Tibial artery (tissue), 4 donors: ENCODE results near the gene GRN.

Experiments
- DNase-seq, 2 donors: peaks; one replicate each; pipeline ENCODE4 v3.0.0-alpha.2; 2019
- H3K27ac ChIP-seq, 2 donors: fragments of 200-600 bp; sonication (generic) in 1 of 2; 1 replicate in 1 of 2; 2 replicates in 1 of 2; pipeline ENCODE4 v1.5.1; 2018 to 2019; ENCODE audit warnings: mild to moderate bottlenecking in 1 of 2
- H3K27me3 ChIP-seq, 2 donors: fragments of 200-600 bp; sonication (generic) in 1 of 2; one replicate each; pipeline versions ENCODE4 v1.5.1 to v1.6.0; 2016 to 2019
- H3K36me3 ChIP-seq, 3 donors: fragments of 200-600 bp; sonication (generic) in 2 of 3; one replicate each; pipeline ENCODE4 v1.5.1; 2016 to 2019; ENCODE audit warnings: mild to moderate bottlenecking in 2 of 3
- H3K4me1 ChIP-seq, 4 donors: fragments of 200-600 bp; sonication (generic) in 2 of 4; 1 replicate in 3 of 4; 2 replicates in 1 of 4; pipeline ENCODE4 v1.5.1; 2016 to 2019
- H3K4me3 ChIP-seq, 2 donors: fragments of 200-600 bp; sonication (generic) in 1 of 2; 1 replicate in 1 of 2; 2 replicates in 1 of 2; pipeline ENCODE4 v1.5.1; 2018 to 2019; ENCODE audit warnings: mild to moderate bottlenecking in 2 of 2
- H3K9me3 ChIP-seq, 3 donors: fragments of 200-600 bp; sonication (generic) in 1 of 3; one replicate each; pipeline ENCODE4 v1.5.1; 2016 to 2019
- CTCF ChIP-seq, 2 experiments: fragments of 200-600 bp in 1 of 2; fragments of 450-650 bp in 1 of 2; IDR thresholded peaks; one replicate each; pipeline ENCODE4 v1.5.1; 2017 to 2019; ENCODE audit warnings: antibody characterized with exemption in 2 of 2, mild to moderate bottlenecking in 1 of 2, moderate library complexity in 1 of 2
- intact Hi-C: fragments of 100-400 bp; cut with DNase I; formaldehyde crosslinking; loops from one replicate; pipeline ENCODE4 v1.15.0; 2023; ENCODE audit warnings: low total_unique reads

The GRN gene

DNA sequence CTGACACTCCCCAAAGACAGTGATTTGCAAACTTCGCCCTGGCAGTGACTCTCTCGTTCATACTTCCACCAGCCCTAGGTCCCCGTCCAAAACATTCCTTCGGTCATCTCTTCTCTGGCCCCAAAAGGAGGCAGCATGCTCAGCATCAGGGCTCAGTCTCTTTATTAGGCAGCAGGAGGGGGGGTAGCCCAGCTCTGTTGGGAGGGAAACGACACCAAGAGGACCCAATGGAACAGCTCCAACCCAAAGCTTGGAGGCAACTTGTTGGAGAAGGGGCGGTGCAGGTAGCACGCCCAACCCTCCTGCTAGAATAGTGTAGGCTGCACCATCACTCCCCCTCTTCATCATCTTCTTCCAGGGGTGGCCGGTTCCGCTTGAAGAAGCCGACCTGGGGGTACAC lies 26.9 kb downstream of the GRN start:
- intact Hi-C loops, result no loop called here
- no peaks in the 10 kb centered on the region for H3K9me3 ChIP-seq
- no peak overlapping the region for H3K4me3 ChIP-seq
- DNase-seq, result no peak
- H3K27ac ChIP-seq, result no peak overlapping the region
- TF ChIP-seq CTCF (IDR thresholded peaks at IDR 0.05), result no peak
- H3K36me3 ChIP-seq, result no peaks in the 10 kb centered on the region
- peaks cover 0 to 87% of the 10 kb centered on the region in 2 donors for H3K27me3 ChIP-seq
- no peaks in the 10 kb centered on the region for H3K4me1 ChIP-seq

DNA sequence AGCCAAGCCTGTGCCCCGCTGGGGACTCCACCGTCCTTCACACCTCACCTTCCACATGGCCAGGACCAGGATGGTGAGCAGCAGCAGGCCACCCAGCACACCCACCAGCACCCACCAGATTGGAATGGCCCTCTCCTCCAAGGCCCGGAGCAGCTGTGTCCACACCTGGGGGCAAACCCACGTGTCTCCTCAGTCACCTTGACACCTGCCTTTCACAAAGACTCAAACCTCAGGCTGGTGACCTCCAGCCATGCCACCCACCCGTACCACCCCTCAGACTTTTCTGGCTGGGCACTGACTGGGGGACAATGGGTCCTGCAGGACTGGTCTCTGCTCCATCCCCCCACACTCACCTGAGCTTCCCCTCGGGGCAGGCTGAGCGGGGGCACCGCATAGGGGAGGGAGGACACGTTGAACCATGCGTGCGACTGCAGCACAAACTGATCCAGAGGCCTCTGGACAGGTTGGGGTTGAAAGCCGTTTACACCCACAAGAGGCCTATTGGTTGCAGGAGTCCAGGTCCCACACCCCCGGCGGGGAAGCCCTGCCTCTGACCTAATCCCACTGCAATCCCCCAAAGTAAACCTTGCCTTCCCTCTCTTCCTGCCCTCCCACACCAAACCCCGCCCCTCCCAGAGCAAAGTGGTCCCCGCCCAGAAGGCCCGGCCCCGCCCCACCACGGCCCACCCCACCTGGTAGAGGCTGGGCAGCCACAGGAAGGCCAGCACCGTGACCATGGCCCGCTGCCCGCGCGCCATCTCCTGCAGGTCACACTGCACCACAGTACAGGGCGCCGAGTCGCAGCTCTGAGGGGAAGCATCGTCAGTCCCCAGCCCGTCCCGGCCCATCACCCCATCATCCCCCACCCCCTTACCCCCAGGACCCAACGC lies 29.4 kb downstream of the GRN start:
- intact Hi-C loops, result no loop called here
- no peaks in the 10 kb centered on the region for H3K9me3 ChIP-seq
- no peak for TF ChIP-seq CTCF (IDR thresholded peaks at IDR 0.05)
- peaks cover 0 to 83% of the 10 kb centered on the region in 2 donors for H3K27me3 ChIP-seq
- DNase-seq, result peak in 1 of 2 donors; percentile 60
- no peaks in the 10 kb centered on the region for H3K36me3 ChIP-seq
- H3K27ac ChIP-seq, result no peak overlapping the region
- no peak overlapping the region for H3K4me3 ChIP-seq
- no peaks in the 10 kb centered on the region for H3K4me1 ChIP-seq

GRCh38 chr17:44375196-44376017 lies 30.3 kb downstream of the GRN start:
- Histone ChIP-seq H3K9me3 (no peaks in the 10 kb centered on the region), H3K36me3 (no peaks in the 10 kb centered on the region), H3K4me3 (no peak overlapping the region), H3K27ac (no peak overlapping the region), H3K4me1 (no peaks in the 10 kb centered on the region), H3K27me3 (peaks cover 0 to 81% of the 10 kb centered on the region in 2 donors)
- DNase-seq, result no peak
- intact Hi-C loops, result no loop called here
- TF ChIP-seq CTCF (IDR thresholded peaks at IDR 0.05), result no peak

GRCh38 chr17:44376124-44376523 lies 31.0 kb downstream of the GRN start:
- no peak for DNase-seq
- no peaks in the 10 kb centered on the region for H3K4me1 ChIP-seq
- H3K27me3 ChIP-seq, result peaks cover 0 to 80% of the 10 kb centered on the region in 2 donors
- H3K4me3 ChIP-seq, result no peak overlapping the region
- intact Hi-C loops, result no loop called here
- no peaks in the 10 kb centered on the region for H3K36me3 ChIP-seq
- no peaks in the 10 kb centered on the region for H3K9me3 ChIP-seq
- TF ChIP-seq CTCF (IDR thresholded peaks at IDR 0.05), result no peak
- no peak overlapping the region for H3K27ac ChIP-seq

DNA sequence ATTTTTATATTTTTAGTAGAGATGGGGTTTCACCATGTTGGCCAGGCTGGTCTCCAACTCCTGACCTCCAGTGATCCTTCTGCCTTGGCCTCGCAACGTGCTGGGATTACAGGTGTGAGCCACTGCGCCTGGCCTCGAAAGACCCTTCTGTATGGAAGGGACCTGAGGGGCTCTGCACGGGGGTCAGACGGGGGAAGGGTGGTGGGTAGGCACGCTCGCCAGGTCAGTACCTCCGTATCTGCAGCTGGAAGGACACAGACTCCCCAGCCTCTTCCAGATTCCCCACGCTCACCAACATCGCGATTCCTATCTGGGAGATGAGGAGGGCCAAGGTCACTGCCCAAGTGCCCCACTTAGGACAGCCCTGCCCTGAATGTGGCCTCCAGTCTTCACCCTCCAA lies 31.7 kb downstream of the GRN start:
- no peaks in the 10 kb centered on the region for H3K36me3 ChIP-seq
- no peak overlapping the region for H3K27ac ChIP-seq
- peaks cover 0 to 76% of the 10 kb centered on the region in 2 donors for H3K27me3 ChIP-seq
- no peaks in the 10 kb centered on the region for H3K4me1 ChIP-seq
- no peaks in the 10 kb centered on the region for H3K9me3 ChIP-seq
- intact Hi-C loops, result no loop called here
- no peak for DNase-seq
- no peak for TF ChIP-seq CTCF (IDR thresholded peaks at IDR 0.05)
- H3K4me3 ChIP-seq, result no peak overlapping the region
